GM21367 (cell line): ENCODE results near the gene AKR1A1.

Source experiments
- ATAC-seq: cut with Tn5 transposase; IDR thresholded peaks from one replicate; pipeline ENCODE4 v1.9.1; 2021; ENCODE audit not compliant: unreplicated experiment

Gene AKR1A1

DNA sequence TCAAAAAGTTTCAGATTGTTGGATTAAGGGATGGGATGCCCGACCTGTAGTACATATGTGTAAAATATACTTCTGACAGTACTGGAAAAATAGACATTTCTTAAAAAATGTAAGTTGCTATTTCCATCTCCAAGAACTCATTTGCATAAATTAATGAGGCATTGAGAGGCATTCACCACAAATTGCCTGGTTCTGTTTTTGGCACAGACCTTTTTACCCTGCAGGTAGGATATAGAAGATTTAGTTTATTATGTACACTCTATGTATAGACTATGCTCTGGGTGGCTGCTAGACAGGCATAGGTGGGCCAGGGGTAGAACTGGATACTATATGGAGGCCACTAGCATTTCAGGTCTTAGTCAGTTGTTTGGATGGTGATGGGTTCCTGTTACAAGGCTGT, 65.3 kb downstream of the AKR1A1 start:
- ATAC-seq = no peak

GRCh38 chr1:45617618-45618017, 67.0 kb downstream of the AKR1A1 start:
- ATAC-seq = no peak

GRCh38 chr1:45619149-45619921, 68.7 kb downstream of the AKR1A1 start:
- ATAC-seq = no peak
